Urothelium cell line (cell line): ENCODE measurements around the gene ZSCAN26.
A peak's percentile ranks its signal among the peaks of the same experiment; 100 is the strongest.

Experiments
- DNase-seq: peaks from one replicate; pipeline ENCODE4 v3.0.0; 2011; ENCODE audit warnings: low spot score, mixed read lengths
- FAIRE-seq: peaks from 2 replicates; lab custom pipeline; 2011; peaks lifted over from hg19 to GRCh38; lab: Jason Lieb, UNC

Gene ZSCAN26

GRCh38 chr6:28266962-28267694, at the start of gene ZSCAN26:
Gene ZSCAN26, plus strand, starts transcription at chr6:28267143. Its CDS starts 4,777 bp downstream, at chr6:28271920.
- DNase-seq: peak; percentile 85
- no peak for FAIRE-seq

GRCh38 chr6:28217890-28218289, 49.1 kb upstream of the ZSCAN26 start:
- DNase-seq (no peak), FAIRE-seq (no peak)

- DNase-seq: peak; percentile 88
- FAIRE-seq: no peak
Observed at GRCh38 chr6:28218312-28219248, 48.4 kb upstream of the ZSCAN26 start.

- DNase-seq: no peak
- FAIRE-seq: no peak
Observed at GRCh38 chr6:28220257-28221133, 46.4 kb upstream of the ZSCAN26 start.

- DNase-seq (no peak), FAIRE-seq (no peak)
Observed at GRCh38 chr6:28224131-28225055, 42.5 kb upstream of the ZSCAN26 start.

- DNase-seq (peak; percentile 86), FAIRE-seq (no peak)
Observed at GRCh38 chr6:28225056-28225834, 41.7 kb upstream of the ZSCAN26 start, which contains the start of gene ZSCAN9. Gene ZSCAN9, plus strand, starts transcription at chr6:28225275. Its CDS starts 1,810 bp downstream, at chr6:28227085.

GRCh38 chr6:28226460-28226859, 40.5 kb upstream of the ZSCAN26 start:
- DNase-seq: no peak

GRCh38 chr6:28232785-28233184, 34.2 kb upstream of the ZSCAN26 start:
- DNase-seq: no peak
- FAIRE-seq: no peak

More at GRCh38 chr6:28226460-28226859, 40.5 kb upstream of the ZSCAN26 start:
- no peak for FAIRE-seq

- FAIRE-seq (no peak), DNase-seq (no peak)
Observed at GRCh38 chr6:28235912-28236452, 31.0 kb upstream of the ZSCAN26 start.

- DNase-seq (no peak), FAIRE-seq (no peak)
Observed at GRCh38 chr6:28239636-28240035, 27.3 kb upstream of the ZSCAN26 start.

GRCh38 chr6:28240471-28240870, 26.5 kb upstream of the ZSCAN26 start:
- DNase-seq (no peak), FAIRE-seq (no peak)

- FAIRE-seq (no peak), DNase-seq (no peak)
Observed at GRCh38 chr6:28243946-28244345, 23.0 kb upstream of the ZSCAN26 start.

GRCh38 chr6:28245206-28245941, 21.6 kb upstream of the ZSCAN26 start:
- FAIRE-seq (no peak), DNase-seq (no peak)

- FAIRE-seq (no peak), DNase-seq (no peak)
Observed at GRCh38 chr6:28248916-28249315, 18.0 kb upstream of the ZSCAN26 start.

- DNase-seq: no peak
- FAIRE-seq: no peak
Observed at GRCh38 chr6:28250747-28251146, 16.2 kb upstream of the ZSCAN26 start.

GRCh38 chr6:28251661-28252008, 15.3 kb upstream of the ZSCAN26 start:
- FAIRE-seq (no peak), DNase-seq (peak; percentile 16)

- DNase-seq: peak; percentile 86
- no peak for FAIRE-seq
Observed at GRCh38 chr6:28252009-28252975, 14.7 kb upstream of the ZSCAN26 start, which contains the start of gene ZKSCAN4. Gene ZKSCAN4, minus strand, starts transcription at chr6:28252269. Its CDS starts 289 bp downstream, at chr6:28251980.
